Measurements from ENCODE around the gene CSTA.

DNA sequence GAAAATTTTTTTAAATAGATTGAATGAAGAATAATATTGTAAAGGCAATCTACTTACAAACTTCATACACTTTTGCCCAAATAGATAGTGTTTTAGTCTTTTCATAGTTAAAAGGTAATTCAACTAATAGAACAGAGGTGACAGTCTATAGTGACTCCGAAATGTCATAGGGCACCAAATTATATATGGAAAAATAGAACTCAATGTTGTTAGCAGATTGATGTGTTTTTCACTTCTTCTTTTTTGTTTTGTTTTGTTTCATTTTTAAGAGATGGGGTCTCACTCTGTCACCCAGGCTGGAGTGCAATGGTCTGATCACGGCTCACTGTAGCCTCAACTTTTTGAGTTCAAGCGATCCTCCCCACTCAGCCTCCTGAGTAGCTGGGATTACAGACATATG is 721 bp downstream of the CSTA start:
- no peak for TF ChIP-seq EP300 (IDR thresholded peaks at IDR 0.05)
- no peak for TF ChIP-seq CTCF (IDR thresholded peaks at IDR 0.05)
- TF ChIP-seq POLR2A (IDR thresholded peaks at IDR 0.05): no peak

All from gastroesophageal sphincter (tissue), 3 donors.